Stimulated activated CD4-positive, alpha-beta T cell treated with anti-CD3 and anti-CD28 coated beads, Interleukin-2, amount 100 ng/mL, for 4 hours (primary cell): Measurements from ENCODE around the gene EFNA5.

Experiments
- DNase-seq: peaks from one replicate; pipeline ENCODE4 v3.0.0-alpha.2; 2020; ENCODE audit warnings: low read depth

The EFNA5 gene

GRCh38 chr5:107639990-107640389 is 30.7 kb downstream of the EFNA5 start:
- DNase-seq: no peak

DNA sequence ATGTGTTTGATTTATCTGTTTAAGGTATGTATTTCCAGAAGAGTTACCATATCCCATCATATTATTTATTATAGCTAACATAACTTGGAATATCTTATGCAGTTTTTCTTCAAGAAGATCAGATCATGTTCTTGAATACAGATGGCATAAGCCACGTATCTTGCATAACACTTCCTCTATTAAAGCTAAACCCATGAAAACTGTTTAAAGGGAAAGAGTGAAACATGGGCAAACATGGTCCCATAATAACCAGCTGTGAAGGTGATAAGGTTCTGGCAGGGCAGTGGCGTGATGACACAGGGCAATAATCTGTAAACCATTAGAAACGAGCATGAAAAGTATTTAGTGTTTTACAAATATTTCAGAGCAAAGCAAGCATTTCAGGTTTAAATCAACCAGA is 34.2 kb downstream of the EFNA5 start:
- no peak for DNase-seq

DNA sequence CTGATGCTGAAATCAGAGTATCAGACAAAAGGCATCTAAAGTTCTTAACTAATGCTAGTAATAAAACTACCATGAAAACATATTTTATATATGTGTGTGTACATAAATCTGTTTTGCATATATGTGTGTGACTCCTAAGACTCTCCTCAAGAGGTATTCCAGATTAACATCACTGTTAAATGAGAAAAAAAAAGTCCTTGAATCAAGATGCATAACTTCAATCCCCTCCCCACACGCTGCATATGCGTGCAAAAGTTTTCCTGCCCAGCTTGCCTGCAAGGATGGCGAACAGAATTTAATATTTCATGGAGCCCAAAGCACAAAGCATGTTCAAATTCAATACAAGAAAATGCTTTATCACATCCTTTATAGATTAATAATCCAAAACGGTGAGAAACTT is 34.7 kb downstream of the EFNA5 start:
- DNase-seq: no peak

DNA sequence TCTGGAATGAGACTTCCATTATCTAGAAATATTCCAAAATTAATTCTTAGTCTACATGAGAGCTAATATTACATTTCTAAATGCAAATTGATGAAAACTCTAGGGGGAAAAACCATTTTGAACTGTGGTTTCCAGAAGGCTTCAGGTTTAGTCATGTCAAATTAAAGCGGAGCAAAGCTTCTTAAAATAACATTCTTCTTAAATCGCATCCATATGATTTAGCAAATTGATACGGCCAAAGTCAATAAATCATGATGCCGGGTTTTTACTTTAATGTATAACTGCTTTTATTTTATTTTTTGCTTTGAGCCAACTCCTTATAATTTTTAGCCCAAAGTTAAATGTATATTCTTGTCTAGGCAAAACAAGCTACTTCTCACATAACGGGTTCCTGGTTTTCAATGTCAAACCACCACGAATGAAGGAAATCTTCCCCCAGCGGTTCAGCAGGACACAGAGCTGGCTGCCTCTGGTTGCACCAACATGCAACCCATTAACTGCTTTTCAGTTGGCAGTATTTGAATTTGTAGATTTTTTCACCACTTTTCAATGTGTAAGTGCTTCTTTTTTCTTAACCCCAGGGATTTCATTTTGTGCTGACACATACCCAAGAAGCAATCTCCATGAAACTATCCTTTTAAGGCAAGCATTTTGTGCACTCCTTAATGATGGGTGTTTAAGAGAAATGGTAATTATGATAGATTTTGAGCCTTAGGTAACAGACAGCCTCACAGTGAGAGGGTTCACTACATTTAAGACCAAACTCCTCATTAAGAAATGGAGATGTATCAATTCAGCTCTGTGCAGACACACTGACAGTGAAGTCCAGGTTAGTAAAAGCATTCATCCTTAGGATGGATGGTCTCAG is 35.5 kb downstream of the EFNA5 start:
- no peak for DNase-seq

- DNase-seq: no peak
Measured at GRCh38 chr5:107633171-107633901, 37.4 kb downstream of the EFNA5 start.

- no peak for DNase-seq
Measured at GRCh38 chr5:107631805-107632362, 38.9 kb downstream of the EFNA5 start.

DNA sequence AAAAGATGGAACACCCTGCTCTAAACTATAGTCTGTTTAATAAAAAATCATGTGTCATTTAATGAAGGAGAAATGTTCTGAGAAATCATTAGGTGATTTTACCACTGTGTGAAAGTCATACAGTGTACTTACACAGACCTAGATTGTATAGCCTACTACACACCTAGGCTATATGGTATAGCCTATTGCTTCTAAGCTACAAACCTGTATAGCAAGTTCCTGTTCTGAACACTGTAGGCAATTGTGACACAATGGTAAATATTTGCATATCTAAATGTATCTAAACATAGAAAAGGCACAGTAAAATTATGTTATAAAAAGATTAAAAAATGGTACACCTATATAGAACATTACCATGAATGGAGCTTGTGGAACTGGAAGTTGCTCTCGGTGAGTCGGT is 40.6 kb downstream of the EFNA5 start:
- no peak for DNase-seq

GRCh38 chr5:107624235-107624634 is 46.5 kb downstream of the EFNA5 start:
- DNase-seq: no peak

- no peak for DNase-seq
Measured at GRCh38 chr5:107621089-107621488, 49.6 kb downstream of the EFNA5 start.

- DNase-seq: no peak
Measured at GRCh38 chr5:107619781-107620180, 51.0 kb downstream of the EFNA5 start.

DNA sequence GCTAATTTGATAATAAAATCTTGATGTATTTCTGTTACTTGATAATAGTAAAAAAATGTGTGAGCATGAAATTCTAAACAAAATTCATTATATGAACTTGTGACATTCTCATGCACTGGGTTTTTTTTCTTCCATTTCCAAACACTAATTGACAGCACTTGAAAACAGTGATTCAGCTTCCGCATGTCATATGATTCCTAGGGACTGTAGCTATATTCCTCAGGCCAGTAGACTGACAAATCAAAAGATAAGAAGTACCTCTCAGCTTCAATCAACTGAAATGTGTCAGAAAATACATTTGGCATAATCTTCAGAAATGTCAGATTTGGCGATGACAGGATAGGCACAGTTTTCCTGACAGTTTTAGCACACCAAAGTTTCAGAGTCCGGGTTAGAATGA is 52.5 kb downstream of the EFNA5 start:
- DNase-seq: no peak

GRCh38 chr5:107617052-107617451 is 53.7 kb downstream of the EFNA5 start:
- DNase-seq: no peak

GRCh38 chr5:107616213-107616612 is 54.5 kb downstream of the EFNA5 start:
- DNase-seq: no peak

DNA sequence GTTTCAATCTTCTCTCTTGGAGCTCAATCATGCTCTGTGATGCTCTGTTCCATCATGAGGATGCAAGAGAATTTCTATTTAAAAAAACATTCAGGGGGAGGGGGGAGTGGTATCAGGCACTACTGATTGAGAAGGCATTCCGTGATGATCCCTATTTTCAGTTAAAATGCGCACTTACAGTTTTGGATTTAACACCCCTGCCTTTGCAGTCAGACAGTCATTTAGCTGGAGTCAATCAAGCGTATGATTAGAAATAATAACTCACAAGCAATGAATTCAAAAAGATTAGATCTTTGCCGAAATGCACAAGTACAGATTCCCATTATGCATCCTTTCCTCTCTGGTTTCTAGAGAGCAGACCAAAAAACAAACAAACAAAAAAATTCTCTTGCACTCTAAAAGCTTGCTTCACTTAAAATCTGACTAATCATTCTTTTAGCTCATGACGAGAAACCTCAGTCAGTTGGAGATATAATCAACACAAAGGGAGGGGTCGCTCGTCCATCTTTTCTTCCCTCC is 55.4 kb downstream of the EFNA5 start:
- DNase-seq: no peak

- no peak for DNase-seq
Measured at GRCh38 chr5:107612541-107612940, 58.2 kb downstream of the EFNA5 start.

DNA sequence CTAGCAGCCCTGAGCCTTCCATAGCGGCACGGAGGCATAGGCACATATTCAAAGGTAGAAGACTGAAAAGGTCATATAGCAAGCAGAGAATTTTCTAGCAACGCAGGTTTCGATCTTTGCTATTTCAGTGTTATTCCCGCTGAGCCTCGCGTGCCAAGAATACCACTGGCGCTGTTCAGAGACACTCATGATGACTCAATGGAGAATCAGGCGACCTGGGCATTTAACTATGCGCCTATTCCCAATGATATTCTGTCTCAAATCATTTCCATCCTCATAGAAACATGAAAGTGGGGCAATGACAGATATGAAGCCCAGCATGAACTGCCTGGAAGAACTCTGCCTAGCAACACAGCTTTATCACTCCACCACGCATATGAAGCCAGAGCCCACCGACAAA is 59.9 kb downstream of the EFNA5 start:
- no peak for DNase-seq

DNA sequence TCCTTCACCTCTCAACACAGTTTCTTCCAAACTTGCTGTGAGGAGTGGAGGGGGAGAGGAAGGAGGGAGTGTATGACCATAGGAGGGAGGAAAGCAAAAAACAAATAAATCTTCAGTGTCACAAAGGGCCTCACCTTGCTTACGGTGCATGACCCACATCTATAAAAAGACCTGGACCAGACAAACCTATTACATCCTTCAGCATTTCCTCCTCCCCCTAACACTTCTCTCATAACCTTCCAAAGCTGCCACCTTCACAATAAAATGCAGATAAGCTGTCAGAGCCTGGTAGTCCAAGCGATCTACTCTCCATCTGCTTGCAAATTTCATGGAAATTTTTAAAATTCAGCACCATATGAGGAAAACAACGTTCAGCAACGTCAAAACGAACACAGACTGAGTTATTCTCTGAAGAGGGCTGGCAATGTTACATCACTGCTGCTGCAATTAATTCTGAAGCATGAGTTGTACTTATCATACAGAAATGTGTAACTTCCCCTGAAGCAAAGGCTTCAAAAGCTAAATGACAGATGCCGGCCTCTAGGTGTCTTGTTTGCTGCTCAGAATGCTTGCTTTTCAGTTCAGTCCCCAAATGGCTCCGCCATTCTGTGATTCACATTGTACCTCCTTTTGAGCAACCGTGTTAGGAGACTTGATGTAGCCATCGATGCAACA is 62.9 kb downstream of the EFNA5 start:
- no peak for DNase-seq

- DNase-seq: no peak
Measured at GRCh38 chr5:107607196-107607595, 63.5 kb downstream of the EFNA5 start.

GRCh38 chr5:107605596-107606125 is 65.1 kb downstream of the EFNA5 start:
- no peak for DNase-seq

DNA sequence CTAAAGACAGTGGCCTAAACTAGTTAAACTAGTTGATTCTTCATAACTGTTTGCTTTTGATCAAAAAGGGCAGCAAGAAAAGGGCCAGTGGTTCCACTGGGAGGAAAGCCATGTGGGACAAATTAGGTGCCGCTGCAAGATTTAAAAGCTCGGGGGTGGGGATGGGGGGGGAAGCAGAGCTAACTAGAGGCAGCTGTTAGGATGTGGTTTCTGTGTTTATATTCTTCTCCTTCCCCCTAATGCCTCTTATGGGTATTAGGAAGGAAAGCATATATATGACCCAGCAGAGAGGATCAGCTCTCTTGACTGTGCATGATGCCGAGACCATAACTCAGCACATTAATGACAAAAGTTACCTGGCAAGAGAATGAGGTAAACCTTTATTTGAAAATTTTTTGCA is 65.7 kb downstream of the EFNA5 start:
- no peak for DNase-seq

- no peak for DNase-seq
Measured at GRCh38 chr5:107604146-107604910, 66.4 kb downstream of the EFNA5 start.
